GM21576 (cell line): Measurements from ENCODE around the gene P2RY14.
A peak's percentile ranks its signal among the peaks of the same experiment; 100 is the strongest.

ENCODE experiments used
- ATAC-seq: cut with Tn5 transposase; IDR thresholded peaks from one replicate; pipeline ENCODE4 v1.9.1; 2021; ENCODE audit warnings: mild to moderate bottlenecking, moderate library complexity; ENCODE audit not compliant: unreplicated experiment

P2RY14 gene

DNA sequence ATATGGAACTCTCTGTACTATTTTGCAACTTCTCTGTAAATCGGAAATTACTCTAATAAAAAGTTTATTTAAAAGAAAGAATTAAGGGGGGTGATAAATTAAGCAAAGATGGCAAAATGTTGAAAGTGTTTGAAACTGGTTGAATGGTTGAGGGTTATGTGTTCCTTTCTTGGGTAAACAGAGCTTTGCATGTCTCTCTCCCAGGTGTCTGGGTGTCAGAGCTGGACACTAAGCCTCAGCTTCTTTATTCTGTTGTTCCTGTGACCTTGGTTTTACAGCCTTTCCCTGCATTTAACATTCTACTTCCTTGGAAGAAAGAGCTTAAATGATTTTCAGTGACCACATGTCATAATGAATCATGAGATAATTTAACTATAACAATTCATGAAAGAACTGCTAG is 82.5 kb downstream of the P2RY14 start:
- ATAC-seq: no peak

DNA sequence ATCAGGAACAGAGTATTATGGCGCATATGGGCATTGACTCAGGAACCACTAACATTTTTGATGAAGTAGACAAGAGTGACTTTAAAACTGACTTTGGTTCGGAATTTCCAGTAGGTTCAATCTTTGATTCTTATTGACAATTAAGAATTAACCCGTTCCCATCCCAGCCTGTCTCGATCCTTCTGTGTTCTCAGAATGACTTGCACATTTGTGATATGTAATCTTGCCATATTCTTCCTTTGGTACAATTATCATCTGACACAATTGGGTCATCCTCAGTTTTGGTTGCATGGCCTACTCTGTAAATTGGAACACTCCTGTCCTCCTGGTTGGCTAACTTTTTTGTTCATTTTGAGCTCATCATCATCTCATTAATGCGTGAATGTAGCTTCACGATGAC is 85.8 kb downstream of the P2RY14 start:
- ATAC-seq: no peak

DNA sequence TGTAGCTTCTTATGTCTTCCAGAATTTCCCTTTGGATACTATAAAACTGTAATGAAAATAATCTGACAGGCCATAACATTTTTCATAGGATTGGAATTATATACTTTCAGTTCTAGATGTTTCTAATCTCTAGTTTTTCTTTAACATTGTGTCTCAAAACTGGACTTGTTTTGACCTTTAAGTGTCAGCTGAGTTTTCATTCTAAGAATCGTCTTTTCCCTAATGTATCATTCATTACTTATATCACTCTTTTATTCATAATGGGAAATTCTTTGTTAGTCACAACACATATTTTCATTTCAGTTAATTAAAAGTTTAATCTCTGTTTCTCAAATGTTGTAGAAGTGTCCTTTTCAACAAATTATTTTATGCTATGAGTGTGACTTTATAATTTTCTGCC is 87.2 kb downstream of the P2RY14 start:
- no peak for ATAC-seq

DNA sequence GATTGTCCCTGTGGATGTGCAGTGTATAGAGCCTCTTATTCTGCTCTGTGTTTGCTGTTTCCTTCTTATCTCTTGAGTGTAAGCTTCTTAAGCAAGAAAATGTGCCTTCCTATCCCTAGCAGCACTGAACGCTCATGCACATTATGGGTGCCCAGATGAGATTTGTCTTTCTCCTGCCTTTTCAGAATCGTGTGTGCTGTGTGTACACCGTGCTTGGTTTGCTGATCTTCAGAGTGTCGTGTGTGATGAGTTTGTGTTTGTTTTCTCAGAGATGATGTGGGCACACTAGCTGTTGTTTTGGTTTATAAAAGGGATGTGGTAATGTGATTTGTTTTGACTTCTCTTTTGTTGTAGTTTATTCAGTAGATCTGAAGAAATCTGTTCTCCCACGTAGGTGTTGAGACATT is 95.1 kb downstream of the P2RY14 start:
- no peak for ATAC-seq

DNA sequence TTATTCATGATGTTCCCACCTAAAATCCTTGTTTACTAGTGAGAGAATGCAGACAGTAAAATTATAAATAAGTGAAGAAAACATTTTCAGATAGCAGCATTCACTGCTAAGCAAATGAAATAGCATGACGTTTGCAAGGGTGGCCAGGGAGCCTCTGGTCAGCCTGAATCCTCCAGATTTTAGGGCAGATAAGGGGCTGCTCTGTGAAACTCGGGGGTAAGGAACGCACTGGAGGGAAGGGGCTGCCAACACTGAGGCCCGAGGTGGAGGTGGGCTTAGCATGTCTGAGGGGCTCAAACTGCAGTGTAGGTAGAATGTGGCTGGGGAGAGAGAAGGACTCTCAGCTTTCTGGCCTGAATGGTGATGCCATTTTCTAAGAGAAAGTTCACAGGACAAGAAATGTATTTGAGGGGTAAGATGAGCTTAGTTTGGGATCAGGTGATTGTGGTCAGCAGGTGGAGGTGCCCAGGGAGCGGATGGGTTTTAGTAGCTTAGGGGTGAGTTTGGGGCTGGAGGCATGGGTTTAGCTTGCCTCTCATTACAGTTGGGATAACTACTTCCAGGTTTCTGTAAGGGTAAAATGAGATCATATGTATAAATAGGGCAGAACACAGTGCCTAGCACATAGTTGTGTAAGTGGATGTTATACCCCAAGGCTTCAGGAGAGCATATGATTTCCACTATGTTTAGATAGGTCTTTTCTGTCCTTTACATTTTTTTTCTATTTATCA is 95.8 kb downstream of the P2RY14 start:
- no peak for ATAC-seq

DNA sequence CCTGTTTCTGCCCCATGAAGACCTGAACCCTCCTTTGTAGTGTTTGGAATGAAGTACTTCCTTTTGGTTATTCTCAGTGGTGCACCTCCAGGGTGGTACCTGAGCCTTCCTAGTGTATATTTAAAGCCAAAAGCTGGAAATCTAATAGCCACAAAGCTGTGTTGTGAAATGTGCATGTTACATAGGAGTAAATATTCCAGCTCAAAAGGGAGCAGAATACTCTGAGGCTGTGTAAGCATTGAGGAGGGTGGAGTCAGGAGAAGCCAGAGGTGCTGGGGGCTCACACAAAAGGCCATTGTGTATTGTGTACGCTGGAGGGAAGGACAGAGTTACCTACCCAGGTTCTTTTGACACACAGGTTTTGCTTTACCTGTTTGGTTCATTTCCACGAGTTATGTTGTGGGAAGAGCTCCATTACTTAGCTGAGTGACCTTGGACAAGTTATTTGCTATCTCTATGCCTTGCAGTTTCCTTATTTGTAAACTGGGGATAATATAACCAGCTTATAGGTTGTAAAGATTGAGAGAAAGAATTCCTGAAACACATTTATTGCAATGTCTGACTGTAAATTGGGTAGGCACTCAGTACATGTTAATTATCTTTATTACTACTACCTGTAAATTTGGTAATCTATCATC is 100.0 kb downstream of the P2RY14 start:
- ATAC-seq: no peak

DNA sequence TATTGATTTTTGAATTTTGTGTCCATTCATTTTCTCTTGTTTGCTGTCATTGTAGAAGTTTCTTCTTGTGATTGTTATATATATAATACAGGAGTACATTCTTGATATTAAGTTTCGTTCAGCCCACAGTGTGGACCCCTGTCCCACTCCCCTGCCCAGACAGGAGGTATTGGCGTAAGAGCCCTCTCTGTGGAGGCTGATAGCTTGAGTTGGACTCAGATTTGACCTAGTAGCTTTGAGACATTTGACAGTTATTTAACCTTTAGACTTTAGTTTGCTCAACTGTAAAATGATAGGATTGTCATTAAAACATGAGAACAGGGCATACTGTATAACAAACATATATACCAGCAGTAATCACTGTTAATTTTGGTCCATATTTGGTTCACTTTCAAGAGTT is 102.4 kb downstream of the P2RY14 start:
- no peak for ATAC-seq

DNA sequence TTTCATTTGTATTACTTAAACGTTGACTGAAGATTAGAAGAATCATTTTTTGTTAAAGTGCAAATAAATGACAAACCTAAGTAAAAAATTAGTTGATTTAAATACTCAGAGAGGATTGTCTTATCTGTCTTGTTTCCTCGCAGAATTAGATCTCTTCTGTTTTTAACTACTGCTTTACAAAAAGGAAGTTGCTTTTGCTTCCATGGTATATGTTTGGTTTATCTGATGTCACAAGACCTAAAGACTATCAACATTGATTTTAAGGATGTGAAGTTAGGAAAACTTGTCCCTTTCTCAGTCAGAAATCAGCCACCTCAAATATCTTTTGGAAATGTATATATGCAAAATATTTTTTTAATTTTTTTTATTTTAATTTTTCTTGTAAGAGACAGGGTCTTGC is 104.0 kb downstream of the P2RY14 start:
- ATAC-seq: no peak

DNA sequence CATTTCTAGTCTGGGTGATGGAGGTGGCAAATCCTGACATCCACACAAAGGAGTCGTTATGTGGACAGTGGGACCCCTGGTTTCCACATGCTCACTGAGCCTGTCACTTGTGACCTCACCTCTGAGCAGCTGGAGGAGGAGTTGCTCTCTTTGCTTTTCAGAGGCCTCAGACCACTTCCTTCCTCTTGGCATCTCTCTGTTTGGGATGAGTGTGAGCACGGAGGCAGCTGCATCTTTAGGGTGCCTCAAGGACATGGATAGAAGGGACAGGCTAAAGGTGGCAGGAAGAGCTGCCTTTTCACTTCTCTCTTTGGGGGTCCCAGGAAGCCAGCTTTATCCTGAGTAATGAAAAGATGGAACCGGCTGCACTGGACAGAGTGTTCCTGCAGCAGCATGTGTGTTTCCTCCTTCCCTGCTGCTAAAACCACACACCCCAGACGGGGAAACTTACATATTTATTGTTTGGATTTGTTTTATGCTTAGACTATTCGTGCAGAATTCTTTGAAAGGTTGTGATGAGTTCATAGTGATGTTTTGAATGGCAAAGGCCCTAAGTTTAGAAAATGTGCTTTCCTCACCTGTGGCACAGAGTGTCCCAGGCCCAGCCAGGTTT is 107.1 kb downstream of the P2RY14 start:
- peak; percentile 54 for ATAC-seq

DNA sequence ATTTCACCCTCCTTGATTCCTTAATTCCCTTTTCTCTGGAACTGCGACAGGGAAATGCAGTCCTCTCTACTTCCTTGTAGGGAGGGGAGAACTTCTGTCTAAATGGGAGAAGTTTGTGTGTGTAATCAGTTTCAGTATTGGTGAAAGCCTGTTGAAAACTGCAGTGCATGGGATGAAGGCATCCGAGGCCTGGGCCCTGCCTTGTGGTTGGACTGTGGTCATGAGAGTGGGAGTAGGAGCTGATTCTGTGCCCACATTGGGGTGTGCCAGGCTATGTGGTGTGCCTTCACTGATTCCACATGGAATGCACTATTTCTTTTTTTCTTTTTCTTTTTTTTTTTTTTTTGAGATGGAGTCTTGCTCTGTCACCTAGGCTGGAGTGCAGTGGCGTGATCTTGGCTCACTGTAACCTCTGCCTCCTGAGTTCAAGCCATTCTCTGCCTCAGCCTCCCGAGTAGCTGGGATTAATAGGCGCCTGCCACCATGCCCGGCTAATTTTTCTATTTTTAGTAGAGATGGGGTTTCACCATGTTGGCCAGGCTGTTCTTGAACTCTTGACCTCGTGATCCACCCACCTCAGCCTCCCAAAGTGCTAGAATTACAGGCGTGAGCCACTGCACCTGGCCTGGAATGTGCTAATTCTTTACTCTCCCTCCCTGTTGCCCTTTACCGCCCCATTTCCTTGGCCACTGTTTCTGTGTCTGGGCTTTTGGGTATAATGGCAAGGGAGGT is 108.2 kb downstream of the P2RY14 start:
- ATAC-seq: peak; percentile 44

DNA sequence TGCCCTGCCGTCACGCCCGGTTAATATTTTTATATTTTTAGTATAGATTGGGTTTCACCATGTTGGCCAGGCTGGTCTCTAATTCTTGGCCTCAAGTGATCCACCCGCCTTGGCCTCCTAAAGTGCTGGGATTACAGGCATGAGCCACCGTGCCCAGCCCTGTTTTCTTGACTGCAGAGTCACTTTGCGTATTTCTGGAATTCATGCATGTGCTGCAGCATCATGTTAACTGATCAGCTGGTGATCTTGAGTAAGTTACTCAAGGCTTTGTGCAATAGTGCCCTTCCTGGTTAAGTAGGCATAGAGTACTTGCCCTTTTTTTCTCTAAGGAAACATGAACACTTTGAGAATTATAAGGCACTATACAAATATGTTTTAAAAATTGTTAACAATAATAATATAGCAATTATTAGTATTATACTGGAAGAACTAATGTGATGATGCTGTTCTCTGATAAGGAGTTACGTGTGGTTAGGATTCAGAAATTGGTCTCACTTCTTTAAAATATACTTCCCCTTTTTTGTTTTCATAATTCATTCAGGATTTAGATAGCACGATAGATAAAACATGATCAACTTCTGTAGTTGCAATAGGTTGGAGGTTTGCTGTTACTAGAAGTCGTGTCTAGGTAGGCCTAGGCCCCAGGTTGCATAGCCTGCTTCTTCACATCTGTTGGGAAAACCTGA is 108.9 kb downstream of the P2RY14 start:
- peak; percentile 35 for ATAC-seq

DNA sequence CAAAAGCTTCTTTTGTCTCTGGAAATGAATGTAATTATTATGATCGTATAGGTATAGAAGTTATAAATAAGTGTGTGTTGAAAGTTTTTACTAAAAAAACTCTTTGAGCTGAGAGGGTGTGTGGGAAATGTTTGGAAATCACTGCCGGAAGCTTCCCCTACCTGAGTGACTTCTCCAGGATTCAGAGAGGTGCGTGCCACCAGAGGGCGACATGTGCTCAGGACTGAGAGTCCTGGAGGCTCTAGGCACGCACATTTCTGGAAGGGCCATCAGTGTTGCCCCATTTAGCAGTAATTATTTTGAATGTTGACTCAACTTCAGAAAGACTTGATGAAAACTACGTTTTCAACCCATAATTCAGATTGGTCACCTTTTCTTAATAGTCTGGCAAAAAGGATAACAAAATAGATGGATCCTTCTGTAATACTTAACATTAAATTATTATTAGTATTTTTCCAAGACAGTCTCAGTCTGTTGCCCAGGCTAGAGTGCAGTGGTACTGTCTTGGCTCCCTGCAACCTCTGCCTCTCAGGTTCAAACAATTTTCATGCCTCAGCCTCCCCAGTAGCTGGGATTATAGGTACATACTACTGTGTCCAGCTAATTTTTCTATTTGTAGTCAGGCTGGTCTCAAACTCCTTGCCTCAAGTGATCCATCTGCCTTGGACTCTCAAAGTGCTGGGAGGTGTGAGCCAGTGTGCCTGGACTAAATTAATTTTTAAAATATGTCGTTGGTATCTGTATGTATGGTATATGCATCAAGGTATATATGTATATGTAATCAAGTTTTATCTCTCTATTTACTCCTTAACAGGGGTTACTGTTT is 109.9 kb downstream of the P2RY14 start:
- peak; percentile 53 for ATAC-seq

DNA sequence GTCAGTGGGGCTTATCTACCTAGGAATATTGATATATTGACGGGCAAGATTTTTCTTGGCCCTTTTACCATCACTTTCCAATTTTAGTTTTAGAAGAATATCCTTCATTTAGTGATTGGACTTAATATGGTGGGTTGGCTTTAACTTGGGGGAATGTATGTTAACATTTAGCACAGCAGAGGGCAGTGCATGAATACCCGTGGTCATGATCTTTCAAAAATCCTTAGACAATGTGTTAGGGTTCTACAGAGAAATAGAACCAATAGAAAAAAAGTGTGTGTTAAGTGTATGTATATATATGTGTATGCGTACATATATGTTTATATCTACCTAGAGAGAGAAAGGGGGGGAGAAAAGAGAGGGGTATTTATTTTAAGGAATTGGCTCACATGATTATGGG is 112.2 kb downstream of the P2RY14 start:
- ATAC-seq: no peak

DNA sequence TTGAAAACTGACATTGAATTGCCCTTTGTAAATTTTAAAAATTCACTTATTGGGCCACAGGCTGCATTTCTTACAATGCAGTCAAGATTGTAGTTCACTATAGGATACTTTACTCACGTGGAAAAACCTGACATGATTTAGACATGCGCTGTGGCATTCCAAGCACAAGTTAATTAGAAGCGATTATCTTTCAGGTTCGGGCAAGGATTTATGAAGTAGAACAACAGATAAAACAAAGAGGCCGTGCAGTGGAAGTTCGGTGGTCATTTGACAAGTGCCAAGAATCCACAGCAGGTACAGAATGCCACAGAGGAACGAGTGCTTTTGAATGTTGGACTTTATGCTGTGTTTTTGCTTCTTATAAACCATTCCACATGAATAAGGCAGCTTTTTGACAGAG is 113.1 kb downstream of the P2RY14 start:
- no peak for ATAC-seq
